Measurements from ENCODE around the gene MAML3. TPM values are rescaled to one million over a fixed set of nuclear protein-coding genes. Genes with fewer than 3 reads are reported as not detected.

Gene MAML3
- total RNA-seq, 2 experiments from 2014 or later: 2.5 to 2.9 TPM

DNA sequence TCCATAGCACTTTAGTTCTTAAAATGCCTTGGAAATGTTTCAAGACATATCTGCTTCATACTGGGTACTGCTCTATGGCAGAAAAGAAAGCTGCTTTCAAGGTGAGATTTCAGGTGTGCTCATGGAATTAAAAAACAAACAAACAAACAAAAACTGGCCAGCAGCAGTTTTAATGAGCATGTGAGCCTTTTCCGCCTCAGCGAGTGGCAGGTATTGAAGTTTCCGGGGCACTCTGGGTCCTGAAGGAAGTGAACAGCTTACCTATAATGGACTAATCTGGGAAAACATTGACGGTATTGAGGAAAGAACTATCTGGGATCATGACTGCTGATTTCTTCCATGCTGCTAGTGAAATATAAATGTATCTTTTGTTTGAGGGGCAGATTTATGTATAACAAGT lies 194.6 kb downstream of the MAML3 start:
- H3K9me3 ChIP-seq (ENCODE audit: control insufficient read depth in 1 of 2, insufficient read depth in 1 of 2, low read length in 2 of 2): no peaks in the 10 kb centered on the region
- ChIA-PET CTCF (no interaction called here), POLR2A (no interaction called here)
- H3K9me3 Mint-ChIP-seq: no peaks in the 10 kb centered on the region
- no peaks in the 10 kb centered on the region for H3K36me3 Mint-ChIP-seq (ENCODE audit: low read depth)
- no peak for DNase-seq
- ATAC-seq (ENCODE audit: poor library complexity): no peak
- no peaks in the 10 kb centered on the region for H3K4me1 ChIP-seq (ENCODE audit: insufficient read depth, low read length)
- TF ChIP-seq, protein P1, sequence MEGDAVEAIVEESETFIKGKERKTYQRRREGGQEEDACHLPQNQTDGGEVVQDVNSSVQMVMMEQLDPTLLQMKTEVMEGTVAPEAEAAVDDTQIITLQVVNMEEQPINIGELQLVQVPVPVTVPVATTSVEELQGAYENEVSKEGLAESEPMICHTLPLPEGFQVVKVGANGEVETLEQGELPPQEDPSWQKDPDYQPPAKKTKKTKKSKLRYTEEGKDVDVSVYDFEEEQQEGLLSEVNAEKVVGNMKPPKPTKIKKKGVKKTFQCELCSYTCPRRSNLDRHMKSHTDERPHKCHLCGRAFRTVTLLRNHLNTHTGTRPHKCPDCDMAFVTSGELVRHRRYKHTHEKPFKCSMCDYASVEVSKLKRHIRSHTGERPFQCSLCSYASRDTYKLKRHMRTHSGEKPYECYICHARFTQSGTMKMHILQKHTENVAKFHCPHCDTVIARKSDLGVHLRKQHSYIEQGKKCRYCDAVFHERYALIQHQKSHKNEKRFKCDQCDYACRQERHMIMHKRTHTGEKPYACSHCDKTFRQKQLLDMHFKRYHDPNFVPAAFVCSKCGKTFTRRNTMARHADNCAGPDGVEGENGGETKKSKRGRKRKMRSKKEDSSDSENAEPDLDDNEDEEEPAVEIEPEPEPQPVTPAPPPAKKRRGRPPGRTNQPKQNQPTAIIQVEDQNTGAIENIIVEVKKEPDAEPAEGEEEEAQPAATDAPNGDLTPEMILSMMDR (IDR thresholded peaks at IDR 0.05): no peak
- H3K27me3 Mint-ChIP-seq: no peaks in the 10 kb centered on the region
- peaks cover 0 to 5% of the 10 kb centered on the region in 2 experiments for H3K27me3 ChIP-seq (ENCODE audit: control insufficient read depth in 1 of 2, insufficient read depth in 2 of 2, low read length in 2 of 2)
- H3K36me3 ChIP-seq (ENCODE audit: insufficient read depth, low read length): no peaks in the 10 kb centered on the region
- intact Hi-C loops (cut with DNase I, micrococcal nuclease): no loop called here
- H3K27ac Mint-ChIP-seq: no peak overlapping the region
- H3K4me3 Mint-ChIP-seq: no peak overlapping the region
- H3K27ac ChIP-seq (ENCODE audit: low read depth in 1 of 2, low read length in 2 of 2): no peak overlapping the region
- no peaks in the 10 kb centered on the region for H3K4me1 Mint-ChIP-seq (ENCODE audit: low read depth)
- no peak overlapping the region for H3K4me3 ChIP-seq (ENCODE audit: low read length)

DNA sequence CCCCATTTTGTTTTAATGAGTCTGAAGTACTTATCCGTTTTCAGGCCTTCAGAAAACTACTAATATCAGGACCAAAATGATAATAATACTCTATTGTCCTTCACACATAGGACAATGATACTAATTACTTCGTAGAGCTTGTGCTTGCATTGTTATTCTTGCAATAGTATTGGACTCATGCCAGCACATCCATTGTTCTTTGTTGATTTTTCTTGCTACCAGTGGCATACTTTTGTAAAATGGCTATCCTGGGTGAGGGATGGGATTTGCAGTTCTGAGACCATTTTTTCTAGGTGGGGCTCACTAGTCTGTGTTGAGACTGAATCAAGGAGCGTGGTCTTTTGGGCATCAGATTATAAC lies 195.3 kb downstream of the MAML3 start:
- Histone ChIP-seq H3K27ac (ENCODE audit: low read depth in 1 of 2, low read length in 2 of 2) (no peak overlapping the region), H3K9me3 (ENCODE audit: control insufficient read depth in 1 of 2, insufficient read depth in 1 of 2, low read length in 2 of 2) (no peaks in the 10 kb centered on the region), H3K4me3 (ENCODE audit: low read length) (no peak overlapping the region), H3K4me1 (ENCODE audit: insufficient read depth, low read length) (no peaks in the 10 kb centered on the region), H3K36me3 (ENCODE audit: insufficient read depth, low read length) (no peaks in the 10 kb centered on the region), H3K27me3 (ENCODE audit: control insufficient read depth in 1 of 2, insufficient read depth in 2 of 2, low read length in 2 of 2) (peaks cover 0 to 5% of the 10 kb centered on the region in 2 experiments)
- POLR2A ChIA-PET: no interaction called here
- CTCF ChIA-PET: no interaction called here
- no peak overlapping the region for H3K27ac Mint-ChIP-seq
- TF ChIP-seq, protein P1 (IDR thresholded peaks at IDR 0.05): no peak
- H3K36me3 Mint-ChIP-seq (ENCODE audit: low read depth): no peaks in the 10 kb centered on the region
- ATAC-seq (ENCODE audit: poor library complexity) (no peak), DNase-seq (no peak)
- no peaks in the 10 kb centered on the region for H3K27me3 Mint-ChIP-seq
- no peaks in the 10 kb centered on the region for H3K4me1 Mint-ChIP-seq (ENCODE audit: low read depth)
- H3K4me3 Mint-ChIP-seq: no peak overlapping the region
- intact Hi-C loops (cut with DNase I, micrococcal nuclease): no loop called here
- no peaks in the 10 kb centered on the region for H3K9me3 Mint-ChIP-seq

DNA sequence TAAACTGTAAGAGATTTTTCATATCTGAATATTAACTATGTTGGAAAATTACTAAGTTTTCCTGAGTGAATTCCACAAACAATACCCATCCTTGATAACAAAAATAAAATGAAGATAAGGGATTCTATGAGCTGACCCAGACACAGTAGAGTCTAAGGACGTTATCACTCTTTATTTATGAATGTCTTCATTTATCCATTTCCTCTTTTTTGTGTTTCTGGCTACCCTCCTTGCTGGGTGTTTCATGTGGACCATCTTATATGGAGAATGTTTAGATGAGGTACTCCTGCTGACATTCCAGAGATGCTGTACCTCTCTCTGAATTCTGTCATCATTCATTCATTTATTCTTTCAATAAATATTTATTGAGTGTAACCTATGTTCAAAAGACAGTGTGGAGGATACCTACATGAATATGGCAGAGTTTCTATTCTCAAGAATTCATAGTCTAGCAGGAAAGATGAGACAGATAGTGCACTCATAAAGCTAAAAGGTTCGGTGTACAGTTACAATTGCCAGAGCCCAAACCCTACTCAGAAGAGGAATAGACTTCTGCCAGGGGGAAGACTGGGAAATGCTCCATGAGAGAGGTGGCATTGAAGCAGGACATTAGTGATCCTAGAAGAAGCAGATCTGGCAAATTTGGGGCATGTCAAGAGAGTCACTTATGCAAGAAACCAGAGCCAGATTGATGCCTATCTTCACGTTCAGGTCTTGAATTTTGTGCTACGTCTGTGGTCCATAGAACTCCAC lies 195.8 kb downstream of the MAML3 start:
- Histone ChIP-seq H3K27ac (ENCODE audit: low read depth in 1 of 2, low read length in 2 of 2) (no peak overlapping the region), H3K4me1 (ENCODE audit: insufficient read depth, low read length) (no peaks in the 10 kb centered on the region), H3K9me3 (ENCODE audit: control insufficient read depth in 1 of 2, insufficient read depth in 1 of 2, low read length in 2 of 2) (no peaks in the 10 kb centered on the region), H3K36me3 (ENCODE audit: insufficient read depth, low read length) (no peaks in the 10 kb centered on the region), H3K4me3 (ENCODE audit: low read length) (no peak overlapping the region), H3K27me3 (ENCODE audit: control insufficient read depth in 1 of 2, insufficient read depth in 2 of 2, low read length in 2 of 2) (peaks cover 0 to 5% of the 10 kb centered on the region in 2 experiments)
- no peaks in the 10 kb centered on the region for H3K27me3 Mint-ChIP-seq
- ATAC-seq (ENCODE audit: poor library complexity) (no peak), DNase-seq (no peak)
- no peak overlapping the region for H3K4me3 Mint-ChIP-seq
- ChIA-PET CTCF (interaction anchor here (0.6 kb wide), 1 partner anchor 749 kb away, joined by 3 read pairs; no protein-coding TSS in a partner anchor), POLR2A (no interaction called here)
- intact Hi-C loops (cut with DNase I, micrococcal nuclease): no loop called here
- no peaks in the 10 kb centered on the region for H3K9me3 Mint-ChIP-seq
- H3K4me1 Mint-ChIP-seq (ENCODE audit: low read depth): no peaks in the 10 kb centered on the region
- H3K36me3 Mint-ChIP-seq (ENCODE audit: low read depth): no peaks in the 10 kb centered on the region
- TF ChIP-seq, protein P1 (IDR thresholded peaks at IDR 0.05): no peak
- no peak overlapping the region for H3K27ac Mint-ChIP-seq

All from CD4-positive, alpha-beta T cell (primary cell).